ENCODE data around the gene LRRC4C.
A peak's percentile ranks its signal among the peaks of the same experiment; 100 is the strongest.

LRRC4C gene

GRCh38 chr11:40340911-40341310, 1118.5 kb downstream of the LRRC4C start:
- DNase-seq, result no peak

- no peak for DNase-seq
Measured at GRCh38 chr11:40338739-40339138, 1120.7 kb downstream of the LRRC4C start.

- no peak for DNase-seq
Measured at GRCh38 chr11:40338062-40338461, 1121.4 kb downstream of the LRRC4C start.

GRCh38 chr11:40337118-40337517, 1122.3 kb downstream of the LRRC4C start:
- DNase-seq, result no peak

GRCh38 chr11:40328890-40329614, 1130.4 kb downstream of the LRRC4C start:
- DNase-seq, result no peak

GRCh38 chr11:40323241-40323640, 1136.2 kb downstream of the LRRC4C start:
- no peak for DNase-seq

GRCh38 chr11:40321537-40321936, 1137.9 kb downstream of the LRRC4C start:
- no peak for DNase-seq

GRCh38 chr11:40316171-40316570, 1143.3 kb downstream of the LRRC4C start:
- no peak for DNase-seq

- DNase-seq, result no peak
Measured at GRCh38 chr11:40315122-40315521, 1144.3 kb downstream of the LRRC4C start.

- DNase-seq, result peak in 1 of 4 experiments; percentile 4
Measured at GRCh38 chr11:40314327-40314726, 1145.1 kb downstream of the LRRC4C start.

GRCh38 chr11:40306938-40307548, 1152.4 kb downstream of the LRRC4C start:
- DNase-seq, result peak; percentile 28 to 43 (median 33)

- DNase-seq, result no peak
Measured at GRCh38 chr11:40302669-40303068, 1156.8 kb downstream of the LRRC4C start.

- DNase-seq, result no peak
Measured at GRCh38 chr11:40295466-40295865, 1164.0 kb downstream of the LRRC4C start.

- DNase-seq, result no peak
Measured at GRCh38 chr11:40294741-40295140, 1164.7 kb downstream of the LRRC4C start.

- no peak for DNase-seq
Measured at GRCh38 chr11:40294349-40294735, 1165.1 kb downstream of the LRRC4C start.

GRCh38 chr11:40293655-40294348, 1165.7 kb downstream of the LRRC4C start:
- DNase-seq, result peak; percentile 72 to 79 (median 76)

GRCh38 chr11:40292721-40293508, 1166.5 kb downstream of the LRRC4C start:
- DNase-seq, result no peak

- DNase-seq, result no peak
Measured at GRCh38 chr11:40291741-40292140, 1167.7 kb downstream of the LRRC4C start.

- no peak for DNase-seq
Measured at GRCh38 chr11:40291329-40291728, 1168.1 kb downstream of the LRRC4C start.

- DNase-seq, result peak in 2 of 4 experiments; percentile 2 to 11
Measured at GRCh38 chr11:40290171-40290631, 1169.3 kb downstream of the LRRC4C start.

GRCh38 chr11:40289370-40289769, 1170.1 kb downstream of the LRRC4C start:
- no peak for DNase-seq

- DNase-seq, result no peak
Measured at GRCh38 chr11:40287916-40288803, 1171.3 kb downstream of the LRRC4C start.
